GM19043 (cell line): Measurements from ENCODE around the gene MTUS2.
"Not testable (repeated sequence)": the region's sequence is repeated elsewhere in the genome, so short reads cannot be mapped to it uniquely, and the experiment has no call there.

Experiments used
- ATAC-seq: cut with Tn5 transposase; IDR thresholded peaks from one replicate; pipeline ENCODE4 v1.9.1; 2021; ENCODE audit warnings: low read depth; ENCODE audit not compliant: unreplicated experiment

Gene MTUS2

DNA sequence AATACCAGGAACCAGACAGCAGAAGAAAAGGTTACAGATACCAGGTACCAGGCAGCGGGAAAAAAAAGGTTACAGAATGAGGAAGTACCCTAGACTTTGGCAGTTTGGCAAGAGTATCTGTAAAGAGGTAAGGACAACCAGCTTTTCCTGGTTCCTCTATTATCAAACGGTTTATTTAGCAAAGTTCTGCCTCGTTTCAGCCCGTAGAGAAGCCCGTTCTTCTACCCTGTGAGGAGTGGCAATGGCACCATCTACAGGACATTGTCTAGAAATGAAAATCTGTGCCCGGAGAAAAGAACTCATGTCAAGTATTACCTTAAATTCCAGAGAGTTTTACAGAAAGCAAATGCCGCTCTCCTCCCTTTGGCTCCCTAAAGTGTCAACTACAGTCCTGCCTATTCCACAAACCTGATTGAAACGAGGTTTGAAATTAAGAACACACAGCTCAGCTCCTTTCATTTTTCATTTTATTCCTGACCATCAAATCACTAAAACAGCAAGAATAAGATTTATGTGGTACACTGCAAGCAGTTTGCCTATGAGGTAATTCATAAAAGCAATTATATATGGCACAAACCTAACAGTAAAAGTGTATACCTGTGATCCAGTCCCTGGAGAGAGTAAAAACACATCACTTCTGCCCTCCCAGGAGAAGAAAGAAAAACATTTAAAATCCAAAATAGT is 549.1 kb downstream of the MTUS2 start:
- no peak for ATAC-seq

DNA sequence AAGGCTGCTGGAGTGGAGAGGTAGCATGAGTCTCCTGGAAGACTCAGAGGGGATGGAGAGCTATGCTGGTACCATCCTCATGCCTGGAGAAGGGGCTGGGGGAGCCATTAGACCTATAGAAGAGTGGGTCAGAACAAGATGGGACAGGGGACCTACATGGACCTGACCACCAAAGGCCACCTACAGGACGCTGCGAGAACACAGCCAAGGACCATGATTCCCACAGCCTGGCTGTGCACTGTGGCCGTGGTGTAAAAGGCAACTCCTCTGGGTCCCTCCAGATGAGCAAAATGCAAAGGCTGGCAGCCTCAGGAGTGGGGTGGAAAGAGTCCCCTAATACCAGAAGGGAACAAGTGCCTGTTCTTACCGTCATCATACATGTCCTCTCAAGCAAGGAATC is 559.1 kb downstream of the MTUS2 start:
- no peak for ATAC-seq

DNA sequence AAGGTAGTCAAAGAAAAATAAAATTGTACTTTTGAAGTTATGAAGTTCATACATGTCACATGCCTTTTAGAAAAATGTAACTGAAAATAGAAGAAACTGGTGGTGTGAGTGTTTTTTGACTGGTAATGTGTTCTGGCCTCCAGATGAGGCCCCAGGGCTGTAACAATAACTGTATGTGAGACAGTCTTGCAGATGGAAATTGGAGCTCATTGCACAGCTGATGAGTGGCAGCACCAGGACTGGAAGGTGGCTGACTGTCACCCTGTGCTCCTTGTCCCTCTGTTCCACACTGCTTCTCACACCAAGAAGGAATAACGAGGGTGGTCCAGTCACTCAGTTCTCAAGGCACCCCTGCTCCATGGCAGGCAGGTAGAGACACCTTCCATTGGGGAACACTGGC is 559.7 kb downstream of the MTUS2 start:
- ATAC-seq = no peak

DNA sequence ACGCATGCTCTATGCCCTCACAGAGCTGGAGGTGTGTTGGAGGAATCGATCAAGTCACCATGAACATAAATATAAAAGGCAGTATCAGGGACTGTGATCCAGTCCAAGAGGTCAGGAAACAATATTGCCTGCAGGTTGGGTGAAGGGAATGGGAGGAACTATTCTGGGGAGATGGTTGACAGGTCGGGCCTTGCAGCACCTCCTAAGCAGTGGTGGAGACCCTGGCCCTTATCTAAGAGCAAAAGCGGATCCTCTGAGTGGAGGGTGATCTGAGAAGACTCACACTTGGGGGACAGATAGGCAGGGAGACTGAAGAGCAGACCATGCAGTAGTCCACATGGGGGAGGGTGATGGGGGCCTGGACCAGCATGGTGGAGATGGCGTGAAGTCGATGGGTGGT is 561.9 kb downstream of the MTUS2 start:
- ATAC-seq = no peak

DNA sequence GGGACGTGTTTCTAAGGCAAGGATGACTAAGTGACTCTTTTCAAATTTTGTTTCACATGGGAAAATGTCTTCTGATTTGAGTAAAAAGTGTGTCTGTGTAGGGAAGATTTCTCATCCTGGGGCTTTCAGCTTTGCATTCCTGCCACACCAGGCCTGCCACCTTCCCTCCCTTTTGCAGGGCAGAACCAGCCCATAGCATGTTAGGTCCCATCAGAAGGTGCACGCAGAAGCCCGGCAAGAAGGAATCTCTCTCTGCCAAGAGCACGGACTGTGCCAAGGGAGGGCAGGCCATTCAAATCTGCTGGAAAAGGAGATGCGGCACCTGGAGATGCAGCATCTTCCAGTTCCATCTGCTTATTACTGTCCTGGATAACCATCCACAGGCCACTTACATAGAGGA is 563.3 kb downstream of the MTUS2 start:
- ATAC-seq = no peak

DNA sequence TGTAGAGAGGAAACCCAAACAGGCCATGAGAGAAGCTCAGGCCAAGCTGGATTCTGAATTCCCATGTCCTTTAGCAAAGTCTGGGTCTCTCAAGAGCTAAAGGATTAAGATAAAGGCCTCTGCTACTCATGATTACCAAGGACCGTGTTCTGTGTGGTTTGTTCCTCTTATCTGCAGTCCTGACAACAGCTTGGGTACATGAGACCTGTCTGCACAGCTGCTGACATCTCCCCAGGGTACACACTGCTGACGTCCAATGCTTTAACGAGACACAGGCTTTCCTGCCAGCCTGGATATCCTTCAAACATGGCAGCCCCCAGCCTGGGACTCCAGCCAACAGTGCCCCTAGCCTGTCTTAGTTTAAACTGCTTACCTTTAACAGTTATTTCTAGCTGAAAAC is 564.3 kb downstream of the MTUS2 start:
- no peak for ATAC-seq

DNA sequence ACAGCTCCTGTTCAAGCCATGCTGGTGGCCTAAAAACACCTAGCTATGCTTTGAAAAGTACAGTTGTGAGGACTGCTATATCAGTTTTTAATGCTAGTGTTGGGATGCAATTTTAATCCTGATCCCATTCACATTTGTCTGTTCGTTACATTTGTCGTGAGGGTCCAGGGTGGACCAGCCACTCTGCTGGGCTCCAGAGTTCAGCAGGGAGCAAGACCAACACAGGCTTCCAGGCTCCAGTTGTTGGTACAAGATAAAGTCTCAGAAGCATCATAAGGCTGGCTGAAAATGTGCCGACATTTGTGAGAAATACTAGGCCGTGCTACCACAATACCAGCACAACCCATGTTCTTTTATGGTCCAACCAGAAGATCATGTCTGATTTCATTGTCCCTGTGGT is 564.7 kb downstream of the MTUS2 start:
- no peak for ATAC-seq

DNA sequence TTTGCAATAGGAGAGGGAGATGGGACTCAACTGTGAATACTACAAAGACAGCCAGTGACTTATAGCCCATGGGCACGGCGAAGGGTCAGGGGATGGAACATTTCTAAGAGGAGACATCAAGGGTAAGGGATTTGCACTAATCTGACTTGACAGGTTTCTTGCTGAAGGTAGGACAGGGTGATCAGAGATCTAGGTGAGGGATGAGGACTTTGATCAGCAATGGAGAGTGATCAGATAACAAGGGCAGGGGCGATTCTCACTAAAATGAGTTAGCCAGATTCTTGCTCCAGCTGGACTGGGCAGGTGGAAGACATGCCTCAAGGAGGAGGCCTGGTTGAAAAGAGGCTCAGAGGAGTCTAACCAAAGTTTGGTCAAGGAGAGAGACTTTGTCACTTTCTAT is 566.1 kb downstream of the MTUS2 start:
- no peak for ATAC-seq

DNA sequence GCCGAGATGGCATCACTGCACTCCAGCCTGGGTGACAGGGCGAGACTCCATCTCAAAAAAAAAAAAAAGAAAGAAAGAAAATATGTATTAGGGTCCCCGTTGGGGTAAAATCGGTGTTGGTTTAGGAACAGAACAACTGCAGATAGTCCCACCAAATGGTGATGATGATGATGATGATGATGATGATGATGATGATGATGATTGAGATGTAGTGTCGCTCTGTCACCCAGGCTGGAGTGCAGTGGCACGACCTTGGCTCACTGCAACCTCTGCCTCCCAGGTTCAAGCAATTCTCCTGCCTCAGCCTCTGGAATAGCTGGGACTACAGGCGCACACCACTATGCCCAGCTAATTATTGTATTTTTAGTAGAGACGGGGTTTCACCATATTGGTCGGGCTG is 570.5 kb downstream of the MTUS2 start:
- not testable (repeated sequence) for ATAC-seq

DNA sequence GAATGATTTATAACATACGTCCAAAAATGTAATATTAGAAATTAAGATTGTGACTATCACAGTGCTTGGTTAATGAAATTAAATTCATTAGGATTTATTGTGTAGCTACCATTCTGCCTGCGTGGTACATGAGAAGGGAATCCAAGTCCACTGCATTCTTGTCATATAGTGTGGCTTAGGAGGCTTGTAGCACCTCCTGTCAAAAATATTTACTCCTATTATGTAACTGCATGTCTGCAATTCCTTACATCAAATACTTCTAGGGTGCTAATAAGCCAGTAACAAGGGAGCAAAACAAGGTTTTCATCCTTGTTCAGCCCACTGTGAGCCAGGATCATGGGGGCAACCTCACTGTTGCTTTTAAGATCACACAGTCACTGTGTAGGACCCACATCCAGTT is 576.3 kb downstream of the MTUS2 start:
- no peak for ATAC-seq

DNA sequence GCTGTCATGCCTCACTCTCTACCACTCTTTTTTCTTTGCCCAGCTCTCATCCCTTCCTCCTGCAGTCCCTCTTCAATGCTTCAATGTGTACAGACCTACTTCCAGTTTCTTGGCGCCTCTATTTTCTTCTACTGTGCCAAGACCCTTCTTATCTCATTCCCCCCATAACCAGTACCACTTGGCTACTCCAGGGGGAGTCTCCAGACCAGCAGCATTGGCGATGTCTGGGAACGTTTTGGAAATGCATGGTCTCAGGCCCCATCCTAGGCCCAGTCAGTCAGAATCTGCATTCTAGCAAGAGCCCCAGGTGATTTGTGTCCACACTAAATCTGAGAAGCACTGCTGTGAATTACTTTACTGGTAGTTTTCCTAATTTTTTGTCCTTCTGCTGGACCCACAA is 577.1 kb downstream of the MTUS2 start:
- ATAC-seq = no peak

DNA sequence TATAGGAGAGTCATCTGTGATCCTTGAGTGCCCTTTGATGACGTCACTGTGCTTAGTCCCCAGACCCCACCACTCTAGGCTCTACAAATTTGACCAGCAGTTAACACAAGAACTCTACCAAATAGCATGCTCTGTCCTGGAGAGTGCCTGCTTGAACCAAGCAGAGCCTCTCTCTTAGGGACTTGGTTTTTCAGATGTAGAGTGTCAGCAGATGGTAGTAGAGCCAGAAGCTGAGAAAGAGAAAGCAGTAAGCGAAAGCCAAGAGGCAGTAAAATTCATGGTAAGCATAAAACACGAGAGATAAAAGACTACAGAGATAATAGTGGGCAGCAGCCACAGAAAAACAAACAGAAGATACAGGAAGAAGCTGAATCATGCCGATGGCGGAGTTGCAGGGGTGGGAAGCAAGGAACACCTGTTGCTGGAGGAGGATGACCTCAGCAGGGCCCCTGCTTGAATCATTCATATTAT is 582.1 kb downstream of the MTUS2 start:
- ATAC-seq = no peak

DNA sequence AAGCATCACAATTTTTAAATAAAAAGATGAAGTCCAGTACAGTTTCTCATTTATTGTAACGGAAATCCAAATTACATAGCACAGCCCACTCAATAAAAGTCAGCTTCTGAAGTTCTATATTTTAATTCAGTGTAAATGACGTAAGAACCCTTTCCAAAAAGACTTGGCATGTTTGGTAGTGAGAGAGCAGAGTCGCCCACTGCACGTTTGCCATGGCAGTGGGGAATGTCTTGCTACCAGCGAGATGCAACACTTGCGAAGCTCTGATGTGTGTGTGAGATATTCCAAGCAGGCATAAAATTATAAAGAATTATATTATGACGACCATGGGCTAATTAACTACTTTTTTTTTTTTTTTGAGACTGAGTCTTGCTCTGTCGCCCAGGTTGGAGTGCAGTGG is 585.3 kb downstream of the MTUS2 start:
- ATAC-seq = no peak

DNA sequence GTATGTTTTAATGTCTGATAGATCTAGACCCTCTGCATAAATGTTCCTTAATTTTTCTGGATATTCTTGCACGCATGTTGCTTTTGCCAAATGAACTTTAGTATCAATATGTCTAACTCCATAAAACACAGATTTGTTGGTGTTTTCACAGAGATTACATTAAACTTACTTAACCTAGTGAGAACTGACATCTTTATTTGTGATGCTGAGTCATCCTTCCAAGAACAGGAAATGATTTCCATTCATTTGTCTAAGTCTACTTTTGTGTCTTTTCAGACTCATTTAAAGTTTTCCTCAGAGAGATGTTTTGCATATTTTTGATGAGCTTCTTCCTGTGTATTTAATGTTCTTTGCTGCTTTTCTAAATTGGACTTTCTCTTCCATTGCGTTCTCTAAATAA is 591.3 kb downstream of the MTUS2 start:
- ATAC-seq = no peak

DNA sequence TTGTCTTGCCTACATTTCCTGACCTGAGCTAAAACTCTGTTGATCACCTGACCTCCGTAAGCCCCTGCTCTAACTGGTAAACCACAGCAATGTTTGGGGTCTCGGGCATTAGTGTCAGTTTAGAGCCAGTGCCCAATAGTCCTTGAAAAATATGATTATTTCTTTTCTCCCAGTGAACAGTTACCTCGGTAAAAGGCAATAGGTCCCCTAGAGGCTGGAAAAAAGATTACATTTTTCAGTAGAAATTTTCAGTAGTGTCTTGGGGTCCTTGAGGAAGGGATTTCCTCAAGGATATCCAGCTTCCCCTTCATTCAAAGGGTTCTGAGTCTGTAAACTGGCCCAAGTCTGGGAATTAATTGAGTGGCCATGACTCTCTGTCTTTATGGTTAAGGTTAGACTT is 597.9 kb downstream of the MTUS2 start:
- ATAC-seq = no peak

DNA sequence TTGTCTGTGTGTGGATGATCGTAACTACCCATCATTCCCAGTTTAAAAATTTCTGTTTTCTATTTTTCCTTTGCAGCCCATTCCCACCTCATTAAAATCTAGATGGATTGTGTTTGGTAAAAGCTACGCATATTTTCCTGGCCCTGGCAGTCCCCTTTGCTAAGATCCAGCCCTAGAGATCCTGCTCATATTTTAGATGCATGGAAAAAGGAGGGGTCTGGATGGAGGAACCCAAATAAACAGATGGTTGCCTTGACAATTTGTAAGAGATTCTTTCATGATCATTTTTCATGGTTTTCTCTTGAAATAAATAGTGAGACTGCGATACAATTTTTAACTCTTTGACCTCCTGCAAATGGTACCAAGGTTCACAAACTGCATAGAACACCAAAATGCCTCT is 601.0 kb downstream of the MTUS2 start:
- ATAC-seq = no peak

DNA sequence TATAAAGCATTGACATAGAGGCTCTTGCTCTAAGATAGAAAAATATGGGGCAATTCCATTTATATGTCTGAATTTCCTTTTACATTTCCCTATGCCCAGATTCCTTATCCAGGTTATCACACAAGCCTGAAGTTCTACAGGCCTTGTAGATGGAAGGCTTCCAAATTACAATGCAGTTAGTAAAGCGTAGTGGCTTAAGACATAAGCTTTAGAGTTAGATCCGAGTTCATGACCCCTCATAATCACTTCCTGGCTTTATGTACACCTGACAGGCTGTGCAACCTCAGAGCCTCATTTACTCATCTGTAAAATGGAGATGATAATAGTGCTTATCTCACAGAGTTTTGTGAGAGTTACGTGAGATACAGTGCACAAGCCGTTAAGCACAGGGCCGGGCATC is 601.9 kb downstream of the MTUS2 start:
- no peak for ATAC-seq

DNA sequence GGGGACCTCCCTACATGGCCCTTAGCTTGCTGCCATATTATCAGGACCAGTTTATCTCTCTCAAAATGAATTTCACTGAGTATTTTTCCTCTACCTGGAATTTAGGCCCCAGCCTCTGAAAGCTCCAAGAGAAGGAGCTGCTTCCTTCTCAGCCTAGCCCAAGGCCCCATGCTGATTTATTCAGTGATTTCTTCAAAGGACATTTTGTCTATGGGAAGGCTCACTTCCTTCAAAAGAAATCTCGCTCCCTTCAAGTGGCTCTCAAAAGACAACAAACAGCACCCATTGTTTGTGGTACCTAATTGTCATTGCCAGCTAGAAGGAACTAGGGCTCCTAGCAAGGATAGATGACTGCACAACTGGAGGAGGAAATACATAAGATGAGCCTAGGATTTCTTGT is 602.9 kb downstream of the MTUS2 start:
- ATAC-seq = no peak

DNA sequence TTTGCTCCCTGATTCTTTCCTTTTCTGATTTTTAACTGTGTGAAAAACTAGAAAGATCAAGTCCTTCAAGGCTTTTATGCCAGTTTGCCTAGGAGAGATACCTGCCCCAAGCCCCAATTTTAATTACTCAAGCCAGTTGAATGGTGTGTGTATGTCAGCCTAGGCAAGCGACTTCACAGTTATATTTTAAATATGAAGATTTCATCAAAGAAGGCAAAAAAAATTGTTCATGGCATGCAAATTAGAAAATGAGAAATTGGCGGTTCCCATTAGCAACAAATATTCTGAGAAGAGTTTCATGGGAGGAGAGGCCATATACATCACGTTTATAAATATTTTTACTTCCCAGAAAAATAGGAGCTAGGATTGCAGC is 607.8 kb downstream of the MTUS2 start:
- no peak for ATAC-seq

DNA sequence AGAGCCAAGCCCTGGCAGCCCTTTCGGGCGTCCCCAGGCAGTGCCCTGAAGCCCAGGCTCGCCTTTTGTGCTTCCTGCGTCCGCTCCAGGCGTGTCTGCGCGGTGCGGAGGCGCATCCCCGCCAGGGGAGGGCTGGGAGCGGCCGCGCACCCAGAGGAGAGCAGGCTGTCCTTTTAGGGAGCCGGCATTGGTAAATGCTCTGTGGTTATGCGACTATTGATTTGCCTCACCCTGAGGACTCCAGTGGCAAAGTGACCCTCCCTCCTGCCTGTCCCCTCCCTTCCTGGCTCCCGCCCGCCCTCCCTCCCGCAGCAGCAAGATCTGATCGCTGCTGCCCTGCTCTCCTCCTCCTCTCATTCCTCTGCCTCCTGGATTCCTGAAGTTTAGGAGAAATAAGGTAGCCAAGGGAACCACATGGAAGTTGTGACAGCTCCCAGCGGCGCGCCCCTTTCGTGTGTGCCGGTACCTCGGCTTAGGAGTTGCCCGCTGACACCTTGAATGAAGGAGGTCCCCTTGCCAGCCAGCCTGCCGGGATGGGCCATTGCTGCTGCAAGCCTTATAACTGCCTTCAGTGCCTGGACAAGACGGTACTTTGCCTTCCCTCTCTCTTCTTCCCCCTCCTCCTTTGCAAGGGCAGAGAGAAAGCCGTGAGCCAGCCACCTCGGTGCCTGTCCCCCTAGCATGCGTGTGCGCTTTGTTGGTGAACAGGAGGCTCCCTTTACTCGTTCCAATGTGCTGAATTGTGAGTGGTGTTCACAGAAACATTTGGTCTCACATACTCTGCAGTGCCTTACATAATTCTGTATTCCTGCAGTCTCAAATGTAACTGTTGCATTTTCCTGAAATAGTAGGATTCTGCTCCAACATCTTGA is 608.4 kb downstream of the MTUS2 start:
- no peak for ATAC-seq

DNA sequence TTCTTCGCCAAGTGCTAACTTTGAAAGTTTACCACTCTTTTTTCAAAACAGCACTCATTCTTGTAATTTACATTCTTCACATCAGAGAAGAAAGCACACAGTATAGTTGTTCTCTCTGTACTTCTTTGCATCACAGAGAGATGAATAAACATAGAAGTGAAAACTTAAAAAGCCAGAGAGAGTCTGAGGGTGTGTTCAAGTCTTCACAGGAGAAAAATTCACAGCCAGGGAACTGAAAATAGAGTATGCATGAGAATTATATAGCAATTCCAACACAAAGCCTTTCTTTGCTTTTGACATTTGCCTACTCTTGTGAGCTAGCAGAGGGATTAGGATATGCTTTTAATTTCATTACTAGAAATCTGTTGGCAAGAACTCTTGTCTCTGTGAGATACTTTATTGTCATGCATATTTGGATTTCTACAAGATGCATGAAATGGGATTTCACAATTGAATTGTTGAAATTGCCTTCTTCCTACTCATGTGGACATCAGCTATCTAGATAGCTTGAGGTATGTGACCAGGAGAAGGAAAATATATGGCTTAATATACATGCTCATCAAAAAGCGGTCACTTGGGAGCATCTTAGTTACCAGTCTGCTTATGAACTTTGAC is 609.3 kb downstream of the MTUS2 start:
- no peak for ATAC-seq
